GM18867 (cell line): ENCODE results near the gene ATG7.
"Not testable (repeated sequence)": the region's sequence is repeated elsewhere in the genome, so short reads cannot be mapped to it uniquely, and the experiment has no call there.

ENCODE experiments used
- ATAC-seq: cut with Tn5 transposase; IDR thresholded peaks from one replicate; pipeline ENCODE4 v1.9.1; 2021; ENCODE audit warnings: mild to moderate bottlenecking, moderate library complexity; ENCODE audit not compliant: unreplicated experiment

Gene ATG7

GRCh38 chr3:11384074-11384473, 111.9 kb downstream of the ATG7 start:
- no peak for ATAC-seq

- ATAC-seq, result no peak
Measured at GRCh38 chr3:11385326-11385725, 113.1 kb downstream of the ATG7 start.

GRCh38 chr3:11385891-11386290, 113.7 kb downstream of the ATG7 start:
- ATAC-seq, result no peak

GRCh38 chr3:11386465-11387113, 114.4 kb downstream of the ATG7 start:
- ATAC-seq, result no peak

GRCh38 chr3:11389386-11390268, 117.4 kb downstream of the ATG7 start:
- ATAC-seq, result no peak

- no peak for ATAC-seq
Measured at GRCh38 chr3:11390411-11391131, 118.4 kb downstream of the ATG7 start.

- no peak for ATAC-seq
Measured at GRCh38 chr3:11391174-11391879, 119.1 kb downstream of the ATG7 start.

- ATAC-seq, result no peak
Measured at GRCh38 chr3:11392014-11392859, 120.0 kb downstream of the ATG7 start.

GRCh38 chr3:11392860-11393114, 120.6 kb downstream of the ATG7 start:
- no peak for ATAC-seq

- ATAC-seq, result no peak
Measured at GRCh38 chr3:11393401-11393800, 121.2 kb downstream of the ATG7 start.

GRCh38 chr3:11394392-11394791, 122.2 kb downstream of the ATG7 start:
- ATAC-seq, result no peak

- no peak for ATAC-seq
Measured at GRCh38 chr3:11400213-11400612, 128.0 kb downstream of the ATG7 start.

GRCh38 chr3:11401434-11401833, 129.2 kb downstream of the ATG7 start:
- ATAC-seq, result no peak

GRCh38 chr3:11405323-11405722, 133.1 kb downstream of the ATG7 start:
- ATAC-seq, result no peak

- ATAC-seq, result no peak
Measured at GRCh38 chr3:11407644-11408043, 135.4 kb downstream of the ATG7 start.

GRCh38 chr3:11408324-11408859, 136.2 kb downstream of the ATG7 start:
- ATAC-seq, result not testable (repeated sequence)

- ATAC-seq, result no peak
Measured at GRCh38 chr3:11410564-11410963, 138.4 kb downstream of the ATG7 start.

GRCh38 chr3:11411956-11412355, 139.8 kb downstream of the ATG7 start:
- ATAC-seq, result no peak

- ATAC-seq, result no peak
Measured at GRCh38 chr3:11413071-11413470, 140.9 kb downstream of the ATG7 start.

- ATAC-seq, result no peak
Measured at GRCh38 chr3:11415099-11415498, 142.9 kb downstream of the ATG7 start.
